ENCODE measurements around the gene ZNF276.

- TF ChIP-seq, protein P1, sequence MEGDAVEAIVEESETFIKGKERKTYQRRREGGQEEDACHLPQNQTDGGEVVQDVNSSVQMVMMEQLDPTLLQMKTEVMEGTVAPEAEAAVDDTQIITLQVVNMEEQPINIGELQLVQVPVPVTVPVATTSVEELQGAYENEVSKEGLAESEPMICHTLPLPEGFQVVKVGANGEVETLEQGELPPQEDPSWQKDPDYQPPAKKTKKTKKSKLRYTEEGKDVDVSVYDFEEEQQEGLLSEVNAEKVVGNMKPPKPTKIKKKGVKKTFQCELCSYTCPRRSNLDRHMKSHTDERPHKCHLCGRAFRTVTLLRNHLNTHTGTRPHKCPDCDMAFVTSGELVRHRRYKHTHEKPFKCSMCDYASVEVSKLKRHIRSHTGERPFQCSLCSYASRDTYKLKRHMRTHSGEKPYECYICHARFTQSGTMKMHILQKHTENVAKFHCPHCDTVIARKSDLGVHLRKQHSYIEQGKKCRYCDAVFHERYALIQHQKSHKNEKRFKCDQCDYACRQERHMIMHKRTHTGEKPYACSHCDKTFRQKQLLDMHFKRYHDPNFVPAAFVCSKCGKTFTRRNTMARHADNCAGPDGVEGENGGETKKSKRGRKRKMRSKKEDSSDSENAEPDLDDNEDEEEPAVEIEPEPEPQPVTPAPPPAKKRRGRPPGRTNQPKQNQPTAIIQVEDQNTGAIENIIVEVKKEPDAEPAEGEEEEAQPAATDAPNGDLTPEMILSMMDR (IDR thresholded peaks at IDR 0.05), result no peak
- TF ChIP-seq EZH2 (IDR thresholded peaks at IDR 0.05; ENCODE audit: borderline replicate concordance, insufficient read depth, low read depth, low read length, poor library complexity, severe bottlenecking), result no peak
Observed at GRCh38 chr16:89697616-89698331, 23.6 kb upstream of the ZNF276 start.

Data from B cell (primary cell).